Heart right ventricle (tissue), 16 donors: ENCODE measurements around the gene GSPT2. TPM values are rescaled to one million over a fixed set of nuclear protein-coding genes. Genes with fewer than 3 reads are reported as not detected.

Experiments used
- ATAC-seq, 8 donors: fragments of 200-7000 bp; cut with Tn5 transposase; one replicate each; pipeline ENCODE4 v1.9.1; 2020; ENCODE audit warnings: mild to moderate bottlenecking in 8 of 8, moderate library complexity in 8 of 8, moderate number of reproducible peaks in 1 of 8
- DNase-seq, 2 donors: peaks; one replicate each; pipeline ENCODE4 v3.0.0-alpha.2; 2020
- H3K27ac ChIP-seq, 10 donors: fragments of 200-600 bp; sonication (generic) in 2 of 10; one replicate each; pipeline versions ENCODE4 v1.5.0 to v1.8.0; 2020 to 2022; ENCODE audit warnings: mild to moderate bottlenecking in 3 of 10
- H3K27me3 ChIP-seq, 7 donors: fragments of 200-600 bp; one replicate each; pipeline ENCODE4 v1.8.0; 2021 to 2022; ENCODE audit warnings: mild to moderate bottlenecking in 2 of 7
- H3K36me3 ChIP-seq, 9 donors: fragments of 200-600 bp; sonication (generic) in 1 of 9; one replicate each; pipeline versions ENCODE4 v1.5.0 to v1.8.0; 2020 to 2022; ENCODE audit warnings: mild to moderate bottlenecking in 2 of 9
- H3K4me1 ChIP-seq, 9 donors: fragments of 200-600 bp; sonication (generic) in 1 of 9; one replicate each; pipeline versions ENCODE4 v1.5.0 to v1.8.0; 2020 to 2022; ENCODE audit warnings: mild to moderate bottlenecking in 4 of 9
- H3K4me3 ChIP-seq, 10 donors: fragments of 200-600 bp; sonication (generic) in 2 of 10; one replicate each; pipeline versions ENCODE4 v1.5.0 to v1.8.0; 2020 to 2022; ENCODE audit warnings: mild to moderate bottlenecking in 7 of 10, moderate library complexity in 2 of 10
- H3K9me3 ChIP-seq, 11 donors: fragments of 200-600 bp in 10 of 11; sonication (generic) in 2 of 11; one replicate each; pipeline versions ENCODE4 v1.5.0 to v1.8.0; 2013 to 2022; ENCODE audit warnings: mild to moderate bottlenecking in 2 of 11, control low read depth in 1 of 11, moderate library complexity in 1 of 11
- CTCF ChIP-seq, 9 donors: fragments of 200-600 bp; sonication (generic) in 2 of 9; IDR thresholded peaks; one replicate each; pipeline versions ENCODE4 v1.5.0 to v1.8.0; 2021 to 2022; ENCODE audit warnings: antibody characterized with exemption in 9 of 9, mild to moderate bottlenecking in 5 of 9, moderate library complexity in 1 of 9
- WGBS, 2 donors: extraction: QIAGEN DNeasy Blood & Tissue Kit; methylation state at CpG; one replicate each; pipeline ENCODE4 v1.1.7; 2013; ENCODE audit warnings: inconsistent platforms in 1 of 2; 5-methylcytosine and 5-hydroxymethylcytosine counted together
- intact Hi-C, 10 donors: fragments of 100-400 bp; cut with DNase I; formaldehyde crosslinking; loops; one replicate each; pipeline versions ENCODE4 v1.11.1 to v1.14.2; 2022
- polyA plus RNA-seq, 2 donors: library from polyadenylated mRNA; stranded (reverse); fragments of 200-250 nt; gene quantifications; one replicate each; pipeline ENCODE4 v1.2.3, GENCODE V29; 2013
- total RNA-seq, 10 donors: library from RNA; stranded (reverse); fragmentation: NEBNext Ultra II Directional in 3 of 10; extraction: Animal tissue kit (Norgen Biotek cat#: 25700) in 3 of 10; gene quantifications; one replicate each; pipeline versions ENCODE4 v1.2.1 to v1.2.4, GENCODE V29; 2021 to 2023
- donor health status: Arrhythmogenic right ventricular cardiomyopathy.
- donor health status: ischemic (EF 13 %, LVEDD 7.1; RV severe dilation, severe dysfunction).
- donor health status: healthy with polysubstance abuse.
- donor health status: DM: no; HTN: yes; CAD: no.
- donor health status: DM: no; HTN: no; CAD: no.
- donor health status: ischemic (EF 25% LVEDD 6.9; RV normal size, moderate dysfunction).
- donor health status: ischemic (EF 25% LVEDD 5.7; RV mildly dilated, moderate dysfunction).
- donor health status: healthy.
- donor health status: DM: yes; HTN: yes; CAD: no.
- donor health status: Ischemic cardiomyopathy.
- donor health status: ischemic (EF 35%, LVEDD 5.7; RV mildly dilated, moderate dysfunction).
- donor health status: nonischemic (EF 11% LVEDD 7.7; RV severe dilation, severe dysfunction).
- donor health status: DM: yes; HTN: yes; CAD: no.
- donor health status: PGD.
- donor health status: ischemic (EF 29% LVEDD 5.4; RV normal size, mild dysfunction).
- donor health status: nonischemic (EF 23%, LVEDD 6.1; RV moderate dilation, normal function).

The GSPT2 gene
- total and polyA plus RNA-seq, 12 donors: 2.3 to 10.4 (median 9.6) TPM

GRCh38 chrX:51779306-51779705 is 36.1 kb downstream of the GSPT2 start:
- intact Hi-C loops: no loop called here
- ATAC-seq (no peak), DNase-seq (no peak)
- no peaks in the 10 kb centered on the region for H3K9me3 ChIP-seq
- WGBS, 2 donors: 66 to 68% methylated on average over 3 of the region's 3 CpGs
- no peak overlapping the region for H3K27ac ChIP-seq
- peaks cover 0 to 60% (median 0%) of the 10 kb centered on the region in 7 donors for H3K27me3 ChIP-seq
- H3K4me1 ChIP-seq: no peaks in the 10 kb centered on the region
- no peak for TF ChIP-seq CTCF (IDR thresholded peaks at IDR 0.05)
- no peaks in the 10 kb centered on the region for H3K36me3 ChIP-seq
- H3K4me3 ChIP-seq: no peak overlapping the region

GRCh38 chrX:51795136-51795535 is 51.9 kb downstream of the GSPT2 start:
- no peaks in the 10 kb centered on the region for H3K4me1 ChIP-seq
- no peak for ATAC-seq
- 81 to 86% methylated on average over 2 of the region's 2 CpGs for WGBS, 2 donors
- no peak overlapping the region for H3K4me3 ChIP-seq
- no peaks in the 10 kb centered on the region for H3K36me3 ChIP-seq
- intact Hi-C loops: no loop called here
- H3K9me3 ChIP-seq: no peaks in the 10 kb centered on the region
- no peak for DNase-seq
- peaks cover 0 to 46% (median 0%) of the 10 kb centered on the region in 7 donors for H3K27me3 ChIP-seq
- no peak for TF ChIP-seq CTCF (IDR thresholded peaks at IDR 0.05)
- H3K27ac ChIP-seq: no peak overlapping the region

Other genes starting within 250 kb of the GSPT2 start
- under 1 TPM in 7 of 10 donors, not detected in 3; 0.10 to 0.19 (median 0.15) TPM for gene NUDT11, start 246.8 kb upstream of the GSPT2 start, total RNA-seq
- under 1 TPM in 1 of 2 donors, not detected in 1; 0.25 TPM for gene NUDT11, start 246.8 kb upstream of the GSPT2 start, polyA plus RNA-seq
- not detected for gene CENPVL3, start 124.5 kb upstream of the GSPT2 start, total RNA-seq
- not detected for gene CENPVL3, start 124.5 kb upstream of the GSPT2 start, polyA plus RNA-seq
- not detected for gene CENPVL2, start 60.6 kb upstream of the GSPT2 start, total RNA-seq
- not detected for gene CENPVL2, start 60.6 kb upstream of the GSPT2 start, polyA plus RNA-seq
- gene CENPVL1, start 32.9 kb upstream of the GSPT2 start, total RNA-seq: not detected
- gene CENPVL1, start 32.9 kb upstream of the GSPT2 start, polyA plus RNA-seq: not detected
- 100 to 1,000 TPM in 2 of 10 donors, 10 to 100 TPM in 8; 64.4 to 103 (median 83.0) TPM for gene MAGED1, start 150.2 kb downstream of the GSPT2 start, total RNA-seq
- gene MAGED1, start 150.2 kb downstream of the GSPT2 start, polyA plus RNA-seq: 10 to 100 TPM; 13.8 to 36.9 TPM